Neural progenitor cell (in vitro differentiated cells): ENCODE results near the gene P2RX4. TPM values are rescaled to one million over a fixed set of nuclear protein-coding genes. Genes with fewer than 3 reads are reported as not detected.

Experiments used
- DNase-seq: peaks from one replicate; pipeline ENCODE4 v3.0.0-alpha.2; 2016; ENCODE audit warnings: low spot score
- H2AFZ ChIP-seq: fragments of 200-600 bp; sonication (generic); replicated peaks from 2 replicates; pipeline ENCODE4 v1.6.1; 2016; ENCODE audit warnings: antibody characterized with exemption
- H3F3A ChIP-seq: fragments of 200-600 bp; sonication (generic); 2 replicates; pipeline ENCODE4 v1.6.1; 2016; ENCODE audit warnings: antibody characterized with exemption, low read depth
- H3K27ac ChIP-seq: fragments of 200-600 bp; sonication (generic); 2 replicates; pipeline ENCODE4 v1.5.1; 2016; ENCODE audit warnings: mild to moderate bottlenecking
- H3K27me3 ChIP-seq: fragments of 200-600 bp; sonication (generic); 2 replicates; pipeline ENCODE4 v1.6.1; 2016; ENCODE audit warnings: mild to moderate bottlenecking, moderate library complexity
- H3K36me3 ChIP-seq: fragments of 200-600 bp; sonication (generic); 2 replicates; pipeline ENCODE4 v1.5.1; 2016
- H3K4me1 ChIP-seq: fragments of 200-600 bp; sonication (generic); 2 replicates; pipeline ENCODE4 v1.6.1; 2016; ENCODE audit warnings: mixed run types
- H3K4me2 ChIP-seq: fragments of 200-600 bp; sonication (generic); 2 replicates; pipeline ENCODE4 v1.6.1; 2016
- H3K4me3 ChIP-seq: fragments of 200-600 bp; sonication (generic); 2 replicates; pipeline ENCODE4 v1.5.1; 2016
- H3K79me2 ChIP-seq: fragments of 200-600 bp; sonication (generic); 2 replicates; pipeline ENCODE4 v1.6.1; 2016; ENCODE audit warnings: low read depth
- H3K9ac ChIP-seq: fragments of 200-600 bp; sonication (generic); 2 replicates; pipeline ENCODE4 v1.6.1; 2016
- H3K9me3 ChIP-seq: fragments of 200-600 bp; sonication (generic); 2 replicates; pipeline ENCODE4 v1.5.1; 2016; ENCODE audit warnings: low read depth
- H4K20me1 ChIP-seq: fragments of 200-600 bp; sonication (generic); 2 replicates; pipeline ENCODE4 v1.6.1; 2016; ENCODE audit warnings: low read depth
- H3K27ac Mint-ChIP-seq: 3 replicates; pipeline ENCODE4 v1.8.0; 2021; ENCODE audit warnings: mixed read lengths
- H3K27me3 Mint-ChIP-seq: 2 replicates; pipeline ENCODE4 v1.8.0; 2022; ENCODE audit warnings: low read depth, mild to moderate bottlenecking, inconsistent platforms, moderate library complexity, mixed read lengths; ENCODE audit not compliant: insufficient read depth
- H3K36me3 Mint-ChIP-seq: 3 replicates; pipeline ENCODE4 v1.8.0; 2021; ENCODE audit warnings: mixed read lengths
- H3K4me1 Mint-ChIP-seq: 3 replicates; pipeline ENCODE4 v1.8.0; 2021; ENCODE audit warnings: mixed read lengths
- H3K4me3 Mint-ChIP-seq: 3 replicates; pipeline ENCODE4 v1.8.0; 2021; ENCODE audit warnings: mild to moderate bottlenecking, moderate library complexity, mixed read lengths
- H3K9me3 Mint-ChIP-seq: 3 replicates; pipeline ENCODE4 v1.8.0; 2020; ENCODE audit warnings: mixed read lengths
- CTCF ChIP-seq: fragments of 200-600 bp; sonication (generic); IDR thresholded peaks from 2 replicates; pipeline ENCODE4 v1.5.1; 2017; ENCODE audit warnings: antibody characterized with exemption, mild to moderate bottlenecking
- EZH2 ChIP-seq: fragments of 200-600 bp; sonication (generic); IDR thresholded peaks from 2 replicates; pipeline ENCODE4 v1.6.1; 2017; ENCODE audit warnings: antibody characterized with exemption, mild to moderate bottlenecking, moderate library complexity
- EZH2phosphoT487 ChIP-seq: fragments of 200-600 bp; sonication (generic); IDR thresholded peaks from 2 replicates; pipeline ENCODE4 v1.6.1; 2017; ENCODE audit warnings: antibody characterized with exemption
- total RNA-seq: library from RNA; depleted of rRNA; stranded (reverse); fragments of >200 nt; gene quantifications from 2 replicates; pipeline ENCODE4 v1.2.3, GENCODE V29; 2015; ENCODE audit warnings: low replicate concordance

The P2RX4 gene
- total RNA-seq, 1 donor from 2014 or later, result 10.3 TPM

- Histone ChIP-seq H3F3A (no peaks in the 10 kb centered on the region), H3K27me3 (no peaks in the 10 kb centered on the region), H3K4me2 (no peak overlapping the region), H3K4me1 (no peaks in the 10 kb centered on the region), H3K4me3 (no peak overlapping the region), H2AFZ (no peak overlapping the region), H3K79me2 (no peaks in the 10 kb centered on the region), H4K20me1 (no peaks in the 10 kb centered on the region), H3K36me3 (no peaks in the 10 kb centered on the region), H3K9me3 (no peaks in the 10 kb centered on the region), H3K27ac (no peak overlapping the region), H3K9ac (no peak overlapping the region)
- H3K9me3 Mint-ChIP-seq, result no peaks in the 10 kb centered on the region
- no peaks in the 10 kb centered on the region for H3K36me3 Mint-ChIP-seq
- H3K4me3 Mint-ChIP-seq, result no peak overlapping the region
- peaks cover 3% of the 10 kb centered on the region for H3K27me3 Mint-ChIP-seq
- no peaks in the 10 kb centered on the region for H3K4me1 Mint-ChIP-seq
- DNase-seq, result no peak
- TF ChIP-seq CTCF (no peak), EZH2 (no peak), EZH2phosphoT487 (no peak)
- no peak overlapping the region for H3K27ac Mint-ChIP-seq
These were observed 24.7 kb upstream of the P2RX4 start for GRCh38 chr12:121184984-121185889.

- no peaks in the 10 kb centered on the region for H3K9me3 Mint-ChIP-seq
- no peak overlapping the region for H3K4me2 ChIP-seq
- H3K27me3 Mint-ChIP-seq, result peaks cover 3% of the 10 kb centered on the region
- no peaks in the 10 kb centered on the region for H3K4me1 ChIP-seq
- no peaks in the 10 kb centered on the region for H3K36me3 ChIP-seq
- H3K36me3 Mint-ChIP-seq, result no peaks in the 10 kb centered on the region
- TF ChIP-seq EZH2 (no peak), CTCF (no peak), EZH2phosphoT487 (no peak)
- DNase-seq, result no peak
- no peaks in the 10 kb centered on the region for H4K20me1 ChIP-seq
- H3K27me3 ChIP-seq, result no peaks in the 10 kb centered on the region
- H3K9me3 ChIP-seq, result no peaks in the 10 kb centered on the region
- H3K4me3 Mint-ChIP-seq, result no peak overlapping the region
- no peak overlapping the region for H3K4me3 ChIP-seq
- H2AFZ ChIP-seq, result no peak overlapping the region
- no peaks in the 10 kb centered on the region for H3K4me1 Mint-ChIP-seq
- no peaks in the 10 kb centered on the region for H3K79me2 ChIP-seq
- no peak overlapping the region for H3K27ac ChIP-seq
- H3K9ac ChIP-seq, result no peak overlapping the region
- no peaks in the 10 kb centered on the region for H3F3A ChIP-seq
- no peak overlapping the region for H3K27ac Mint-ChIP-seq
These were observed 23.1 kb upstream of the P2RX4 start for GRCh38 chr12:121186826-121187225.

GRCh38 chr12:121187501-121187900, 22.4 kb upstream of the P2RX4 start:
- DNase-seq, result no peak
- no peak overlapping the region for H3K27ac Mint-ChIP-seq
- no peaks in the 10 kb centered on the region for H3F3A ChIP-seq
- no peaks in the 10 kb centered on the region for H3K36me3 ChIP-seq
- no peaks in the 10 kb centered on the region for H3K9me3 ChIP-seq
- no peaks in the 10 kb centered on the region for H3K36me3 Mint-ChIP-seq
- no peaks in the 10 kb centered on the region for H3K27me3 ChIP-seq
- H3K9ac ChIP-seq, result no peak overlapping the region
- H2AFZ ChIP-seq, result no peak overlapping the region
- no peak for TF ChIP-seq EZH2phosphoT487
- no peak for TF ChIP-seq EZH2
- TF ChIP-seq CTCF, result no peak
- H3K79me2 ChIP-seq, result no peaks in the 10 kb centered on the region
- no peak overlapping the region for H3K27ac ChIP-seq
- H3K4me2 ChIP-seq, result no peak overlapping the region
- no peaks in the 10 kb centered on the region for H3K4me1 Mint-ChIP-seq
- no peaks in the 10 kb centered on the region for H4K20me1 ChIP-seq
- no peak overlapping the region for H3K4me3 Mint-ChIP-seq
- no peaks in the 10 kb centered on the region for H3K4me1 ChIP-seq
- peaks cover 3% of the 10 kb centered on the region for H3K27me3 Mint-ChIP-seq
- no peak overlapping the region for H3K4me3 ChIP-seq
- H3K9me3 Mint-ChIP-seq, result no peaks in the 10 kb centered on the region
